Limb (tissue), 2 donors: ENCODE data around the gene CARHSP1.
"Not testable (repeated sequence)": the region's sequence is repeated elsewhere in the genome, so short reads cannot be mapped to it uniquely, and the experiment has no call there.

ENCODE experiments used
- DNase-seq, 2 donors: peaks; one replicate each; pipeline ENCODE4 v3.0.0-alpha.2; 2016; ENCODE audit errors: extremely low spot score in 2 of 2

CARHSP1 gene

DNA sequence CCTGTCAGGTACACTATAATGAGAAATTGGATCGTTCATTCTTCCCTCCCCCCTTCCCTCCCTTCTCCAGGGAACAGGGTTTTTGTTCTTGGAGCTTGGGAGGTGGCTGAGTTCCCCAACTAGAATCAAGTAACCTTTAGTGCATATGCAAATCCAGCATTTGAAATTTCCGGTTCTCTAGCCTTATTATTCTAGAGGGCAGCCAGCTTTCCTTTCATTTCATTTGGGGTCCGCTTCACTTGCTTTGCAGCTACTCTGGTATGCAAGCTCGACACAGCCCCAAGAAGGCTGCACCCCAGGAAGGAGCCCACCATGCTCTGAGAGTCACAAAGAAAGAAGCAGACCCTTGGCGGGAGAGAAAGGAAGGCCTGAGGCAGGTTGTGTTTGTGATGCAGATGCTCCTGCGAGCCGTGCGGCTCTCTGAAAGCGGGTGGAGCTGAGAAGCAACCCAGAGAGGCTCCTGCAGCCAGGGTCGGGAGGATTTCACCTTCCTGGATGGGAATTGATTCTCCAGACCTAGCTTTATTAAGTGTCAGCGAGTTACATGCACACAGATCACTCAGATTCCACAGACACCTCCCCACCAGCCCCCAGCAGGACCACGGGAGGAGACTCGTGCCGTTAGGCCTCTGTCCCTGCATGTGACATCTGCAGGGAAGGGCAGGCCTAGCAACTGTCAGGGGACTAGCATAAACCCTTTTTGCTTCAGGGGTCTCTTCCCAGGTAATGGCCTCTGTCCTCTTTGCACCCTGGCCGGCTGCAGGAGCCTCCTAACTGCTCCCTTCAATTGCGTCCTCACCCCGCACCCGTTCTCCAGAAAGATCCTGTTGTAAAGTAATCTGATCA lies 36.7 kb downstream of the CARHSP1 start:
- DNase-seq = no peak

DNA sequence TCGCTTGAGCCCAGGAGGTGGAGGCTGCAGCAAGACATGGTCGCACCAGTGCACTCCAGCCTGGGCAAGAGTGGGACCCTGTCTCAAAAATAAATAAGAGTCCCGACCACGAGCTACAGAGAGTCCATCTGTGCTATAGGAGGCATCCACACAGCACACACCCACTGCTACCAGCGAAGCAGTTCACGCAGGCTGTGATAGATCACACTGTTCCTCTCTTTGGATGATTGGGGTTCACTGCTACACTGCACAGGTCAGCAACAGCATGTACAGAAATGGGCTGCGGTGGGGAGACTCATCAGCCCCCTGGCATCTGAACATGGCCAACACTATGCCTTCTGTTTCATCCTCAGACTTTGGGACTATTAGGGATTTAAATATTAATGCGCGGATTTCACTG lies 37.4 kb downstream of the CARHSP1 start:
- DNase-seq = no peak

DNA sequence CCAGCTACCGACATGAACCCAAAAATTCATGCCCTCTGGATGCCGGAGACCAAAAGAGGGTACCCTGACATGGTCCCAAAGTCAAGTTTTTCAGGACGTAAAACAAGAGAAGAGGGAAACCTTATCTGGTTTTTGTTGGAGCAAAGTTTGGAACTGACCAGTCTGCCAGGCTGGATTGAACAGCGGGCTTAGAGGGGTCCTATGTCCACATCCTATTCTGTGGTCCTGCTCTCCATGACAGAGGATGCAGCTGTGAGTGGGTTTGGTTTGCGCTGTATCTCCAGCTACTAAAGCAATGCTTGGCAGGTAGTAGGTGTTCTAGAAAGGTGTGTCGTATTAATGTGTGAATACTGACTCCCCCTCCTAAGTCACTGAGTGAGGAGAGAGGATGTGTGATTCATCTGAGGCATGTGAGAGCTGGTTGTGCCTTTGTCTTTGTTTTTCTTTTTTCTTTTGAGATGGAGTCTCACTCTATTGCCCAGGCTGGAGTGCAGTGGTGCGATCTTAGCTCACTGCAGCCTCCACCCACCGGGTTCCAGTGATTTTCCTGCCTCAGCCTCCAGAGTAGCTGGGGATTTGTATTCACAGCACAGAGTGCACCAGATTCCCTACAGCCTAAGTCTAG lies 40.2 kb downstream of the CARHSP1 start:
- no peak for DNase-seq

DNA sequence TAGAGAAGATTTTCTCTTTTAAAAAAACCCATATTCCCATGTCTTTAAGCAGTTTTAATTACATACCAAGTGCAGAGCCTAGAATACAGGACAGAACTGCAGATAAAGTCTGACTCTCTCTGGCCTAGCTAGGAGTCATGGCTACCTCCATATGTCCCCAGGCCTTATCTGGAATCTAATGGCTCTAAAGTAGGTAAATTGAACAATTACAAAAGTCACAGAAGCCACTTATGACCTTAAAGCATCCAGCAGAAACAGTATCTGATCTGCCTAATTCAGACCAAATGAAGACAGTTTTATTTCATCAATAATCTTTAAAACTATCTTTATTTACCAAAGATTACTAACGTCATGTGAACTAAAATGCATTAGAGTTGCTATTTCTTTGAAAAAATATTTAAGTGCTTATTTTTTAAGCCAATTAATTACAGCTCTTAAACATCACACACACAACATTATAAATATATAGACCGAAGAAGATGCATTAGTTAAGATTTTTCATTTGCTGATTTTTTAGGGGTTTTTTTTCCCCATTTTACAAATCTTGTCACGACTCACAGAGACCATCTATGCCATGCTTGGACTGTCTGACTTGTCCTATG lies 42.4 kb downstream of the CARHSP1 start:
- no peak for DNase-seq

DNA sequence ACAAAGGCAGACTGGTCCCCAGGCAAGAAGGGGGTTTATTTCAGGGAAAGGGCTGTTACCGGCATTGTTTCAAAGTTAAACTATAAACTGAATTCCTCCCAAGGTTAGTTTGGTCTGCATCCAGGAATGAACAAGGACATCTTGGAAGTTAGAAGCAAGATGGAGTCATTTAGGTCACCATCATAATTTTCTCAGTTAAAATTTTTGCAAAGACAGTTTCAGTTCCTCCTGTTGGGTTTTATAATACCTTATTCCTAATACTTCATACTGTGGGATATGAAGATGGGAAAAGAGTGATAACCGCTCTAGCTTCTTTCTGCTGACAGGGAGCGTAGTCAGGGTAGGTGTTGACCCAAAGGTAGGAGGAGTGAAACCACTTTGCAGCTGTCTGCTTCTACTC lies 46.4 kb downstream of the CARHSP1 start:
- DNase-seq = no peak

DNA sequence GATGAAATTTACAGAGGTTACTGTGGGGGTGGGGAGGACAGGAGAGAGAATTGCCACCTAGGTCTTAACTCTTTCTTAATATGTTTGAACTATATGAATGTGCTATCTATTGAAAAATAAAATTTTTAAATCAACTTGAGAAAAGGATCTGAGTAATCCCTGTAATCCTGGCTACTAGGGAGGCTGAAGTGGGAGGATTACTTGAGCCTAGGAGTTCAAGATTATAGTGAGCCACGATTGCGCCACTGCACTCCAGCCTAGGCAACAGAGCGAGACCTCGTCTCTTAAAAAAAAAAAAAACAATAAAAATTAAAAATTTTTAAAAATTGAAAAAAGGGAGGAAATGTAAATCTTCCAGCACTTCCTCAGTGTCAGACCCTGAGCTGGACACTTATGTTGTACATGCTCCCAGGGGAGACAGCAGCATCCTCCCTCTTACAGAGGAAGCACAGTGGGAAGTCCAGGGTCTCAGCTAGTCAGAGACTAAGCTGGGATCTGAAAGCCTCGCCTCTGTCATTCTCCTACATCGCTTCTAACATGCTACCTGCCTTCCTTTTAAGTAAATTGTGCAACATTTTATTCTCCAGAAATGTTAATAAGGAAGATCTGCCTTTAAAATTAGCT lies 49.3 kb downstream of the CARHSP1 start:
- no peak for DNase-seq

DNA sequence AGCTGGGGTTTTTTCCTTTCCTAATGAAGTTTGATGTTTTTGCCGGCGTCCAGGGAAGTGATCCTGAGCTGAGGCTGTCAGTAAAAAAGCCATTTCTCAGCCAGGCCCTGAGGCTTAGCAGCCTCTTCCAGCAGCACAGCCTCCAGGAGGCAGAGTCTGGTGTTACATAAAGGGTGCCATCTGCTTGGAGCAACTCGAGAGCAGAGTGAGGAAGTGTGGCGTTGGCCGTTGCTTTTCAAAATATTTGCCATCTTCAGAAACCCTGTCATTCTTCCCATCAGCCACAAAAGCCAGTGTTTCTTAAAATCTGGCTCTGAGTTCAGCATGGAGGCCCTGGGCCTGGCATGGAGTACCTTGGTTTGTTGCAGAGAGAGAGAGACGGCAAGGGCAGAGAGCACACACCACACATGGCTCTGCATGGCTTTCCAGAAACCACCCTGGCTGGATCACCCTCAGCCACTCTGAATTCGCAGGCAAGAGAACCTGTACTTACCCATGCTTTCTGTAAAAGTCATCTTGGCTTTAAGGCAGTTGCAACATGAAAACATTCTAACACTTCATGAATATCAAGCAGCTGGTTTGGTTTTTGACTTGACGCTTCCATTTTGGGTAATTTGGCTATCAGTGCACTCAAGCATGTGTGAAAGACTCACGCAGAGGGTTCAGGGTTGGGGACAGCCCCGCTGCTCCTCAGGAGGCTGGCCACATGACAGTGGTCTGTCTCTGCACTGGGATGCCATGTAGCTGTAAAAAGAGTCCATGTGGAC lies 50.1 kb downstream of the CARHSP1 start:
- DNase-seq = no peak

DNA sequence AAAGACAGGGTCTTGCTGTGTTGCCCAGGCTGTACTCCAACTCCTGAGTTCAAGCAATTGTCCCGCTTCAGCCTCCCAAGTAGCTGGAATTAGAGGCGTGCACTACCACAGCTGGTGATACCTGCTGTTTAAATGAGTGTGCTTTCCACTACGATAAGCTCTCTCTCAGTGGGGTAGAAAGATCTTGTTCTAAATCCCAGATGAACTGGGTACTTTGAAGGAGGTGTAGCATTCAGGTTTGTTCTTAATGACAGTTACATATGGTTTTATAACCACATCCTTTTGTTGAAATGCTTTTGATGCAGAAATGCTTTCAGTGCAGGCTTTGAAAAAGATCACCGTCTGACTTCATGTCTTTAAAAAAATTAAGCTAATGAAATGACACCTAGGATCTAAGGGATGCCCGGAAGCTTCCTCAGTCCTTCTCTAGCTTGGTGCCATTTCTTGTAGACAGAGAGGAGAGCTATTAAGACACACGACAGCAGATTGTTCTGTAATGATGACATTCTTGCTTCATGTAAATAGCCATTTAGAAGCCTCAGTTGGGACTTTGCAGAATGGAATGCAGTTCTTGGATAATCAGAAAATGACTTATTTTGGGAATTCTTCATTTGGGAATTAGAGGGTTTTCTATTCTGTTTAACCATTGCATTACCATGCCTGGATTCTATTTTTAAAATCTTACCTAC lies 51.7 kb downstream of the CARHSP1 start:
- DNase-seq = no peak

DNA sequence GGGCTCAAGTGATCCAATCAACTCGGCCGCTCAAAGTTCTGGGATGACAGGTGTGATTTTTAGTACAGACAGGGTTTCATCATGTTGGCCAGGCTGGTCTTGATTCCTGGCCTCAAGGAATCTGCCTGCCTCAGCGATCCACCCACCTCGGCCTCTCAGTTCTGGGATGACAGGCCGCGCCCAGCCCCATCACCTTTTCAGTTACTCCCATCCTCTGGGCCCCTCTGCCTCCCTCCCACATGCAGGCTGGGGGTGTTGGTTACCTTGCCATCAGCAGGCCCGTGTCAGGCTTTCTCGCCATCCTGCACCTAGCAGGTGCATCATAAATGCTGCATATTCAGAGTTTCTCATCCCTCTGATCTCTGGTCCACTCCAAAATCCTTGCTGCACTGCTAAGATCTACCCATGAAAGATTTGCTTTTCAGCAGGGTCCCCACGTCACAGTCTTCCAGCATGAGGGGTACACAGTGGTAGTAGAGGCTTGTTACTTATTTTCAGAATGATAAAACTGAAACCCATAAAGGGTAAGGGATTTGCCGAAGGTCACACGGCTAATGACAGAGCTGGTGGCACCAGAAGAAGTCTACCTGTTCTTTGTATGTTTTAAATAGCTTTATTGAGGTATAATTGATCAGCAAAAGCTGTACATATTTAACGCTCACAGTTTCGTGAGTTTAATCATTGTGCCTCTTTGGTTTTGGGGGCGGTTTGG lies 54.6 kb downstream of the CARHSP1 start:
- no peak for DNase-seq

DNA sequence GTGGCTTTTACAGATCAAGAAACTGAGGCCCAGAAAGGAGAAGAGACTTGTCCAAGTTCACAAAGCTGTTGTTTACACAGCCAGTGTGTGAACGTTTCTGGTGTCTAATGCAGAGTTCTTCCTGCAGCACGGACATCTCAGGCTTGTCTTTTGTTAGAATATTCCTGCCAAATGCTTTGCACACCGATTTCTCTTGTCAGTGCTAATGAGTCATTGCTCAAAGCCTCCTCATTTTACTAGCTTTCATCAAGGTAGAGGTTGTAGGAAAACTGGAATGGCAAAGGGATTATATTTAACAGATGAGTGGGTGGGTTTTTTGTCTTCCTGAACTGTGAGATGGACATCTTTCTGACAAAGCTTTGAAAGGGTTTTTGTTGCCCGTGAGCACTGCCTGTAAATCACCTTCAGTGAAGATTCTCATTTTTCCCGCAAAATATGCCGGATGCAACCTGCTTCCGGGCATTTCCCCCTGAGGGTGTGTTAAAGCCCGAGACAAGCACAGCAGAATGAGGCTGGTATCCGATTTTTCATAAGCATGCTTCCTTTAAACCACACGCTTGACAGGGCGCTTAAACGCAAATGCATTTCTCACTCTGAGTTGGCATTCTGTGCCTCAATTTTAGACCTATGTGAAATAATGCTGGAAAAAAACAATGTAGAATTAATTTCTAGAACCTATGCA lies 56.5 kb downstream of the CARHSP1 start:
- DNase-seq = no peak

DNA sequence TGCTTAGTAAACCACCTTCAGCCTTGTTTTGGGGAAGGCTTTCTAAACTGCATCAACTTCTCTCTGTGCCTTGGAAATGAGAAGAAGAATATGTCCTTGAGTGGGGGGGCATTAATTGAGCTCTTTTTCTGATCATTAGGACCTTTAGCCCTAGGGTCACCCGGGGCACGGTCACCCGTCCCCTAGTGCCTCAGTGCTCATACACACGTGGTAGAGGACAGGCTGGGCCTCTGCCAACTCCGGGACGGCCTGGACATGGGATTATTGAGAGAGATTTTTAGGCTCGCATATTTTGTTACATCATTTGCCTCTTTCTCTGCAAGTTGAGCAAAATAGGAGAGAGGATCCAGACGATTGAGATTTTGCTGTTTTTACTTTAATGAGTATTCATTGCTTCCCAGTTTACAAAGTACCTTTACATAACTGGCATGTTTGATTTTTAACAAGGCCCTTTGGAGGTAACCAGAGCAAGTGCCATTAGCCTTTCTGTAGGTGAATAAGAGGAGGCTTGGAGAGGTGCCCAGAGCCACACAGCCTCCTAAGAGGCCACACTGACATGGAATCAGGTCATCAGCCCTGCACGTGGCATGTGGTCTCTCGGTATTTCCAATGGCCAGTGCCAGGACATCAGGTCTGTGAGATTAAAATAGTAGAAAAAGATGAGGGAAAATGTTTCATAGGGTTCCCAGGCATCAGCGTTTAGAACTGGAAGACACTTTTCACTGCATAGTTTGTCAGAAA lies 60.0 kb downstream of the CARHSP1 start:
- DNase-seq = no peak

DNA sequence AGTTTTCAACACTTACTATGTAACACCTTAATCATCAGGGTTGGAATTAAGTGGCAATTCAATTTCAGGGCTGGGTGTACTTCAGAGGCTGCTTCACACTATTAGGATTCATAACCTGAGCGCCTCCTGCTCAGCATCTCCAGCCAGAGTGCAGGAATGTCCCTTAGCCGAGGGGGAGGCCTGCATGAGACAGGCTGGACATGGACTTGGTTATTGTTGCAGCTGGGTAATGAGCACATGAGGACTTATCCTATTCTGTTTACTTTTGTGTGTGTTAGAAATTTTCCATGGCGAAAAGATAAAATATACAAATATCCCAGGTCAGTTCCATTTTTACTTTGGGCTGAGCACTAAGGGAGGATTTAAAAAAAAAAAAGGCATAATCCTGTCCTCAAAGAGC lies 60.8 kb downstream of the CARHSP1 start:
- DNase-seq = no peak

DNA sequence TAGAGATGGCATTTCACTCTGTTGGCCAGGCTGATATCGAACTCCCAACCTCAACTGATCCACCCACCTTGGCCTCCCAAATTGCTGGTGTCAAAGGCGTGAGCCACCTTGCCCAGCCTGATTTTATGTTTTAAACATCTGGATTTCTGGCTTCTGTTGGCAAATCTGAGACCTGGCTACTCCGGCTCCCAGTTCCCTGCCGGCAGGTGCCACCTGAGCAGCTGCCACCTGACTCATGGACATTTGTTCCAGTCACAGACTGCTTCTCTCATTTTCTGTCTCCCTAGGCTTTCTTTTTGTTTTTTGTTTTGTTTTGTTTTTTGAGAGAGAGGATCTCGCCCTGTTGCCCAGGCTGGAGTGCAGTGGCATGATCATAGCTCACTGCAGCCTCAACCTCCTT lies 61.6 kb downstream of the CARHSP1 start:
- no peak for DNase-seq

DNA sequence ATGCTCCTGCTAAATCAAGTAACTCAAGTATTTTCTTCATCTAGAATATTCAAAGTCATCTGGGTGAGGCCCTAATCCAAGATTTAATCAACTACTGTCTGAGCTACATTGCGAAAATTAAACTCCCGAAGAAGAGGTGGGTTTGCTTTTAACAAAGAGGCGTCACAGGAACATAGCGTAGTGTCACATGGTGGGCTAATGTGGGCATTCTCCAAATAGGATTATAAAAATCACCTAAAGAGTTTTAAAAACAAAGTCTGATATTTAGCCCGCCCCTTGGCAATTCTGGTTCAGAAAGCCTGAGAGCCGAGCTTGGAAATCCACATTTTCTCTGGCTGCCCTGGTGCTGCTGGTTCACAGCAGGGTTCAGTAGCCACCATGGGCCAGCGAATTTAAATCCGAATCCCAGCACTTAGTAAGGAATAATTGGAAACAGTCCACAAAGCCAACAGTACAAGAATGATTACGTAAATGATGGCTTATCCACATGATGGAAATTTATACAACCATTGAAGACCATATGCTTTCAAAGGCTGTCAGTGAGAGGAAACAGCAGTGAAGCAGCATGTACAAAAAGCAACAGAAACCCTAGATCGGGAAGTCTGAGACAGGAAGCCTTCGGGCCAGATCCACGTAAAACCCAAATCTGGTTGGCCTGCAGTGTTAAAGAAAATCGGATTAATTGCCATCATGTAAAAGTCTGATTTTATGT lies 62.4 kb downstream of the CARHSP1 start:
- DNase-seq = no peak

DNA sequence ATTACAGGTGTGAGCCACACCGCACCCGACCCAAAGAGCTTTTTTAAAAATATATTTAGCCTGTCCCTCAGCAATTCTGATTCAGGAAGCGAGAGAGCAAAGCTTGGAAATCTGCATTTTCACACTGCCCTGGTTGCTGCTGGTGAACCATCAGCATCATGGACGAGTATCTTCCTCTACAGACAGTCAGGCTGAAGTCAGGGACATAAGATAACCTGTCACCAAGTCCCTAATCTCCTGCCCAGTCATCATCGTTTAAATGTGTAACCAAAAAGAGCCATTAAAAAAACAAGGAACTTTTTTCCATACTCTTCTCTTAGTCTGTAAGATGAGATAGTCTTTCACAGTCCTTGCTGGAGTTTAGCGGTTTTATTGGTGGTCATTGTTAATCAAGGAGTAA lies 64.5 kb downstream of the CARHSP1 start:
- no peak for DNase-seq

DNA sequence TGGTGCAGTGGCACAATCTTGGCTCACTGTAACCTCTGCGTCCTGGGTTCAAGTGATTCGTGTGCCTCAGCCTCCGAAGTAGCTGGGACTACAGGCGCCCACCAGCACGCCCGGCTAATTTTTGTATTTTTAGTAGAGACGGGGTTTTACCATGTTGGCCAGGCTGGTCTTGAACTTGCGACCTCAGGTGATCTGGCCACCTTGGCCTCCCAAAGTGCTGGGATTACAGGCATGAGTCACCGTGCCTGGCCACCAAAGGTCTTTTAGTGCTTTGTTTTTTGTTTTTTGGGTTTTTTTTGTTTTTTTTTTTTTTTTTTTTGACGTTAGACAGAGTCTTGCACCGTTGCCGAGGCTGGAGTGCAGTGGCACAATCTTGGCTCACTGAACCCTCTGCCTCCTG lies 65.1 kb downstream of the CARHSP1 start:
- not testable (repeated sequence) for DNase-seq
